ENCODE measurements around the gene SLC35F1. TPM values are rescaled to one million over a fixed set of nuclear protein-coding genes. Genes with fewer than 3 reads are reported as not detected.

Gene SLC35F1
- total RNA-seq, 1 experiment from 2014 or later: 4.3 TPM

DNA sequence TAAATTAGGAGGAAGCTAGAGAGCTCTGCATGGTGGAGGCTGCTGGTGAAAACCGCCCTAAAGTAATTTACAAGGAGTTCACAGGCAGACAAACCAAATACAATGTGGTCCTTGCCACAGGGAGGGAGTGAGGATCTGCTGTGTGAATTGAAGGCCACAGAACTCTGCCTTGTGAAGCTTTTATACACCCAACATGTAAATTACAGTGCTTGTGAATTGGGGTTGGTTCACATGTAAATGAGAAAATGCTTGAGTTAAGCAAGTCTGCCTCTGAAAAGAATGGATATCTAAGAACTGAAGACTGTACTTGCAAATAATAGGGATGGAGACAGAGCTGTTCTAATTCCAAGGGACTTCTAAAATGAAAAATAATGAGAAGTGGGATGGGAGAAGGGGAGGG, 194.2 kb downstream of the SLC35F1 start:
- H3K18ac ChIP-seq (ENCODE audit: insufficient read length, low read depth, low read length): no peak overlapping the region
- peaks cover 13% of the 10 kb centered on the region for H3K9me3 ChIP-seq (ENCODE audit: control insufficient read depth, low read depth, low read length)
- H2BK20ac ChIP-seq (ENCODE audit: low read depth, low read length, poor library complexity, severe bottlenecking): no peak overlapping the region
- no peak overlapping the region for H2BK5ac ChIP-seq (ENCODE audit: insufficient read length, low read length)
- no peak overlapping the region for H4K5ac ChIP-seq (ENCODE audit: insufficient read length, low read depth, low read length)
- H3K4ac ChIP-seq (ENCODE audit: low read depth, low read length): no peak overlapping the region
- no peak overlapping the region for H4K8ac ChIP-seq (replicated peaks; ENCODE audit: insufficient read length, low read depth, low read length)
- no peak overlapping the region for H3K14ac ChIP-seq (ENCODE audit: insufficient read depth, low read length)
- Mint-ChIP-seq H3K9me3 (peaks cover 17 to 22% of the 10 kb centered on the region in 2 experiments), H3K36me3 (ENCODE audit: insufficient read depth in 1 of 3, low read depth in 3 of 3) (peaks cover 2 to 25% (median 14%) of the 10 kb centered on the region in 3 experiments; a peak in 6 of 7 replicates), H3K27ac (peak overlapping the region; percentile 27 to 94 (median 55); a peak in 5 of 7 replicates), H3K27me3 (ENCODE audit: low read depth) (no peaks in the 10 kb centered on the region), H3K4me3 (no peak overlapping the region), H3K4me1 (peaks cover 11 to 12% of the 10 kb centered on the region in 2 experiments)
- no peaks in the 10 kb centered on the region for H3K23me2 ChIP-seq (ENCODE audit: insufficient read length, low read depth, low read length, poor library complexity, severe bottlenecking)
- H2AFZ ChIP-seq (ENCODE audit: low read length): no peak overlapping the region
- H2BK15ac ChIP-seq (ENCODE audit: low read depth, low read length): no peak overlapping the region
- DNase-seq: no peak
- H3K23ac ChIP-seq (ENCODE audit: insufficient read length, low read depth, low read length): no peak overlapping the region
- no peak overlapping the region for H2AK5ac ChIP-seq (ENCODE audit: insufficient read length, low read length)
- no peaks in the 10 kb centered on the region for H4K20me1 ChIP-seq (ENCODE audit: control insufficient read depth, insufficient read depth, insufficient read length)
- no peaks in the 10 kb centered on the region for H3K27me3 ChIP-seq (ENCODE audit: insufficient read depth, low read length)
- no peak overlapping the region for H3K9ac ChIP-seq (ENCODE audit: extremely low read depth, insufficient read length, low read length)
- TF ChIP-seq, protein P1, sequence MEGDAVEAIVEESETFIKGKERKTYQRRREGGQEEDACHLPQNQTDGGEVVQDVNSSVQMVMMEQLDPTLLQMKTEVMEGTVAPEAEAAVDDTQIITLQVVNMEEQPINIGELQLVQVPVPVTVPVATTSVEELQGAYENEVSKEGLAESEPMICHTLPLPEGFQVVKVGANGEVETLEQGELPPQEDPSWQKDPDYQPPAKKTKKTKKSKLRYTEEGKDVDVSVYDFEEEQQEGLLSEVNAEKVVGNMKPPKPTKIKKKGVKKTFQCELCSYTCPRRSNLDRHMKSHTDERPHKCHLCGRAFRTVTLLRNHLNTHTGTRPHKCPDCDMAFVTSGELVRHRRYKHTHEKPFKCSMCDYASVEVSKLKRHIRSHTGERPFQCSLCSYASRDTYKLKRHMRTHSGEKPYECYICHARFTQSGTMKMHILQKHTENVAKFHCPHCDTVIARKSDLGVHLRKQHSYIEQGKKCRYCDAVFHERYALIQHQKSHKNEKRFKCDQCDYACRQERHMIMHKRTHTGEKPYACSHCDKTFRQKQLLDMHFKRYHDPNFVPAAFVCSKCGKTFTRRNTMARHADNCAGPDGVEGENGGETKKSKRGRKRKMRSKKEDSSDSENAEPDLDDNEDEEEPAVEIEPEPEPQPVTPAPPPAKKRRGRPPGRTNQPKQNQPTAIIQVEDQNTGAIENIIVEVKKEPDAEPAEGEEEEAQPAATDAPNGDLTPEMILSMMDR (conservative IDR thresholded peaks at IDR 0.05): no peak
- H3K79me1 ChIP-seq (ENCODE audit: insufficient read depth, low read depth, low read length, poor library complexity, severe bottlenecking): no peaks in the 10 kb centered on the region
- no peaks in the 10 kb centered on the region for H3K4me1 ChIP-seq (ENCODE audit: insufficient read depth, low read length)
- H3T11ph ChIP-seq (ENCODE audit: low read length): no peak overlapping the region
- WGBS (ENCODE audit: extremely low coverage, insufficient read length, low lambda C conversion rate): no CpG with 5 or more reads among the region's 1 CpG
- H2BK120ac ChIP-seq (ENCODE audit: low read depth, low read length, poor library complexity, severe bottlenecking): no peak overlapping the region
- H4K91ac ChIP-seq (ENCODE audit: insufficient read length, low read depth, low read length): no peak overlapping the region
- H3K56ac ChIP-seq (ENCODE audit: insufficient read length, low read depth, low read length): no peak overlapping the region
- H3K79me2 ChIP-seq (ENCODE audit: insufficient read depth, low read length): no peaks in the 10 kb centered on the region
- no peak overlapping the region for H3K4me2 ChIP-seq (ENCODE audit: insufficient read depth, insufficient read length, low read length)
- H3K27ac ChIP-seq (ENCODE audit: insufficient read length, low read depth, low read length): peak overlapping the region; percentile 17
- no peak overlapping the region for H2BK12ac ChIP-seq (ENCODE audit: insufficient read length, low read depth, low read length)
